Transverse colon (tissue), 4 donors: Measurements from ENCODE around the gene NECAB2.

Experiments
- EP300 ChIP-seq: sonication (generic); formaldehyde crosslinking; IDR thresholded peaks from one replicate; pipeline ENCODE4 v1.6.1; 2017; ENCODE audit warnings: antibody characterized with exemption, low read depth
- POLR2A ChIP-seq: fragments of 450-650 bp; IDR thresholded peaks from one replicate; pipeline ENCODE4 v1.6.1; 2016; ENCODE audit warnings: antibody characterized with exemption, mild to moderate bottlenecking, moderate library complexity
- POLR2AphosphoS5 ChIP-seq, 3 donors: sonication (generic); formaldehyde crosslinking; IDR thresholded peaks; one replicate each; pipeline ENCODE4 v1.6.1; 2016; ENCODE audit warnings: antibody characterized with exemption in 3 of 3
- TF ChIP-seq, protein P1 (sequence below), 5 experiments: fragments of 200-600 bp in 3 of 5; fragments of 450-650 bp in 2 of 5; sonication (generic) in 3 of 5; IDR thresholded peaks; 1 replicate in 2 of 5; 2 replicates in 3 of 5; pipeline ENCODE4 v1.5.1; 2016 to 2017; ENCODE audit warnings: antibody characterized with exemption in 5 of 5, inconsistent platforms in 3 of 5, mild to moderate bottlenecking in 2 of 5, moderate library complexity in 1 of 5

DNA sequence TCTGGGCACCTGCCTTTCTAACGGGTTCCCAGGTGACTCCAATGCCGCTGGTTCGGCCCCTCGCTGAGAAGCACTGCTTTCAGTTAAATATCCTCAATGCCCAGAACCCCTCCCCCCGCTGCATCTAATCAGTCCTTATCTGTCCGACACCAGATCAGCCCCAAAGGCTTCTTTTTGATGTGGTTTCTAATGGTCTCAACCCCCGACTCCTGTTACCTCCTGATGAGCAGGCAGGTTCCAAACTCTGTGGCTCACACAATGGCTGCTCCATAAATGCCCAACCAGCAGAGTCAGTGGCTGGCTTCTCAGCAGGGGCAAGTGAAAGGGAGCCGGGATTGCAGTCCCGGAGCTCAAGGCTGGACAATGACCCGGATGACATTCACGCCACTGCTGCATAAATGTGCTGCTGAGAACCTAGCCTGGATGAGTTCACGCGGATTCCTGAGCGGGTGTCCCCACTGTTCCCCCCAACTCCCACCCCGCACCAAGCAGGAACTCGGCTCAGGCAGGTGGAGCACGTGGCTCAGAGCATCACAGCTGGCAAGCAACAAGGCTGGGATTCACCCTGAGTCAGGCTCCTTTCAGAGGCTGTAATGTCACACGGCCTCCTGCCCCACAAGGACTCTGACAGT, 75.6 kb downstream of the NECAB2 start:
- TF ChIP-seq, protein P1, sequence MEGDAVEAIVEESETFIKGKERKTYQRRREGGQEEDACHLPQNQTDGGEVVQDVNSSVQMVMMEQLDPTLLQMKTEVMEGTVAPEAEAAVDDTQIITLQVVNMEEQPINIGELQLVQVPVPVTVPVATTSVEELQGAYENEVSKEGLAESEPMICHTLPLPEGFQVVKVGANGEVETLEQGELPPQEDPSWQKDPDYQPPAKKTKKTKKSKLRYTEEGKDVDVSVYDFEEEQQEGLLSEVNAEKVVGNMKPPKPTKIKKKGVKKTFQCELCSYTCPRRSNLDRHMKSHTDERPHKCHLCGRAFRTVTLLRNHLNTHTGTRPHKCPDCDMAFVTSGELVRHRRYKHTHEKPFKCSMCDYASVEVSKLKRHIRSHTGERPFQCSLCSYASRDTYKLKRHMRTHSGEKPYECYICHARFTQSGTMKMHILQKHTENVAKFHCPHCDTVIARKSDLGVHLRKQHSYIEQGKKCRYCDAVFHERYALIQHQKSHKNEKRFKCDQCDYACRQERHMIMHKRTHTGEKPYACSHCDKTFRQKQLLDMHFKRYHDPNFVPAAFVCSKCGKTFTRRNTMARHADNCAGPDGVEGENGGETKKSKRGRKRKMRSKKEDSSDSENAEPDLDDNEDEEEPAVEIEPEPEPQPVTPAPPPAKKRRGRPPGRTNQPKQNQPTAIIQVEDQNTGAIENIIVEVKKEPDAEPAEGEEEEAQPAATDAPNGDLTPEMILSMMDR (IDR thresholded peaks at IDR 0.05) = no peak
- no peak for TF ChIP-seq POLR2A
- TF ChIP-seq EP300 = no peak
- TF ChIP-seq POLR2AphosphoS5 (IDR thresholded peaks at IDR 0.05) = no peak
